Transverse colon (tissue), 4 donors: ENCODE results near the gene COL6A2.

ENCODE experiments used
- CTCF ChIP-seq, 5 experiments: fragments of 200-600 bp in 3 of 5; fragments of 450-650 bp in 2 of 5; sonication (generic) in 3 of 5; IDR thresholded peaks; 1 replicate in 2 of 5; 2 replicates in 3 of 5; pipeline ENCODE4 v1.5.1; 2016 to 2017; ENCODE audit warnings: antibody characterized with exemption in 5 of 5, inconsistent platforms in 3 of 5, mild to moderate bottlenecking in 2 of 5, moderate library complexity in 1 of 5
- EP300 ChIP-seq: sonication (generic); formaldehyde crosslinking; IDR thresholded peaks from one replicate; pipeline ENCODE4 v1.6.1; 2017; ENCODE audit warnings: antibody characterized with exemption, low read depth
- POLR2A ChIP-seq: fragments of 450-650 bp; IDR thresholded peaks from one replicate; pipeline ENCODE4 v1.6.1; 2016; ENCODE audit warnings: antibody characterized with exemption, mild to moderate bottlenecking, moderate library complexity
- POLR2AphosphoS5 ChIP-seq, 3 donors: sonication (generic); formaldehyde crosslinking; IDR thresholded peaks; one replicate each; pipeline ENCODE4 v1.6.1; 2016; ENCODE audit warnings: antibody characterized with exemption in 3 of 3

GRCh38 chr21:46124083-46124925 lies 26.4 kb downstream of the COL6A2 start:
- no peak for TF ChIP-seq CTCF (IDR thresholded peaks at IDR 0.05)
- TF ChIP-seq POLR2AphosphoS5 (IDR thresholded peaks at IDR 0.05), result no peak
- no peak for TF ChIP-seq POLR2A
- TF ChIP-seq EP300, result no peak
